Effector memory CD8-positive, alpha-beta T cell (primary cell): Measurements from ENCODE around the gene KCNAB1.
"Not testable (repeated sequence)": the region's sequence is repeated elsewhere in the genome, so short reads cannot be mapped to it uniquely, and the experiment has no call there.

ENCODE experiments used
- ATAC-seq: fragments of 150-1000 bp; cut with Tn5 transposase; replicated peaks from 2 replicates; pipeline ENCODE4 v1.10.0; 2021; ENCODE audit warnings: mild to moderate bottlenecking, moderate library complexity
- DNase-seq, 3 experiments: peaks; one replicate each; pipeline ENCODE4 v3.0.0; 2021
- H3K27ac Mint-ChIP-seq, 2 donors: one replicate each; pipeline ENCODE4 v1.8.0; 2022; ENCODE audit warnings: mild to moderate bottlenecking in 2 of 2, mixed read lengths in 2 of 2, moderate library complexity in 2 of 2
- H3K27me3 Mint-ChIP-seq, 2 donors: one replicate each; pipeline ENCODE4 v1.8.0; 2022; ENCODE audit warnings: mixed read lengths in 2 of 2
- H3K36me3 Mint-ChIP-seq: one replicate; pipeline ENCODE4 v1.8.0; 2022; ENCODE audit warnings: mild to moderate bottlenecking, moderate library complexity, mixed read lengths; ENCODE audit not compliant: insufficient read depth
- H3K4me1 Mint-ChIP-seq, 2 donors: one replicate each; pipeline ENCODE4 v1.8.0; 2022; ENCODE audit warnings: low read depth in 2 of 2, mixed read lengths in 2 of 2
- H3K4me3 Mint-ChIP-seq, 2 donors: one replicate each; pipeline ENCODE4 v1.8.0; 2022; ENCODE audit warnings: mild to moderate bottlenecking in 2 of 2, mixed read lengths in 2 of 2, moderate library complexity in 2 of 2
- H3K9me3 Mint-ChIP-seq, 2 donors: one replicate each; pipeline ENCODE4 v1.8.0; 2022; ENCODE audit warnings: mixed read lengths in 2 of 2
- total RNA-seq, 9 experiments: gene quantifications; one replicate each; lab custom pipeline; 2026; lab: John Stamatoyannopoulos, UW

KCNAB1 gene
- total RNA-seq = 0 to 1.3 (median 0) reads per million in 9 experiments

DNA sequence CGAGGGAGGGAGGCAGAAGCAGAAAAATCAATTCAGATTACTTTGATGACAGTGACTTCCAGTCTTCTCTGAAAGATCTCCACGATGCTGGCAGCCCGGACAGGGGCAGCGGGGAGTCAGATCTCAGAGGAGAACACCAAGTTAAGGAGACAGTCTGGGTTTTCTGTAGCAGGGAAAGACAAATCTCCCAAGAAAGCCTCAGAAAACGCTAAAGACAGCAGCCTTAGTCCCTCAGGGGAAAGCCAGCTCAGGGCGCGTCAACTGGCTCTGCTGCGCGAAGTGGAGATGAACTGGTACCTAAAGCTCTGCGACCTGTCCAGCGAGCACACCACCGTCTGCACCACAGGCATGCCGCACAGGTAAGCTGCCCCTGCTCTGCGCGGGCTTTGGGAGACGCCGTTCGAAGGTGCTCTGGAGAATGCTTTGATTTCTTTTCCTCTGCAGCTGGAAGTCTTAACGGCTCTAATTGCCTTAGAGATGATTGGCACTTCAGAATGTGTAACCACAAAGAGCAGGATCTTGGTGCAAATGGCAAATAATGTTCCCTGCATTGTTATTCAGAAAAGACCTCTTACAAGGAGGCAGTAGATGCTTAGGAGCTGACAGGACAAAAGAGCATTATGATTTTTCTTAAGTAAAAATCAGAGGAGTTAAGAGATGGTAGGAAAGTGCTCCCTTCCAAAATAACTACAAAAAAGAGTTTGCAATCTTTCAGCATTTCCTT is at the start of gene KCNAB1:
Gene KCNAB1, plus strand, starts transcription at position 51 of the 724 bp plus-strand sequence.
- H3K36me3 Mint-ChIP-seq = no peaks in the 10 kb centered on the region
- DNase-seq = no peak
- no peak within 1 kb of the TSS for H3K4me3 Mint-ChIP-seq

DNA sequence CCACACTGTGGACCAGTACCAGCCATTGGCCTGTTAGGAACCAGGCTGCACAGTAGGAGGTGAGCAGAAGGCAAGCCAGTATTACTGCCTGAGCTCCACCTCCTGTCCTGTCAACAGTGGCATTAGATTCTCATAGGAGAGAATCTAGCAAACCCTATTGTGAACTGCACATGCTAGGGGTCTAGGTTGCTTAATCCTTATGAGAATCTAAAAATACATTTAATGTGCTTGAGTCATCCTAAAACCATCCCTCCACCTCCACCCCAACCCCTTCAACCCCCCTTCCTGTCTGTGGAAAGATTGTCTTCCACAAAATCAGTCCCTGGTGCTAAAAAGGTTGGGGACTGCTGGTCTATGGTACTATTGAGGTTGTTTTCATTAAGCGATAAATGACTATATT is 49.3 kb upstream of the KCNAB1 start:
- no peak overlapping the region for H3K27ac Mint-ChIP-seq
- H3K4me1 Mint-ChIP-seq = peaks cover 0 to 1% of the 10 kb centered on the region in 2 donors
- DNase-seq (no peak), ATAC-seq (no peak)
- H3K27me3 Mint-ChIP-seq = peaks cover 35 to 62% of the 10 kb centered on the region in 2 donors
- H3K4me3 Mint-ChIP-seq = no peak overlapping the region
- H3K36me3 Mint-ChIP-seq = no peaks in the 10 kb centered on the region
- no peaks in the 10 kb centered on the region for H3K9me3 Mint-ChIP-seq

More for the DNA sequence above, at the start of gene KCNAB1:
- no peak for ATAC-seq
- H3K27me3 Mint-ChIP-seq = peaks cover 13 to 15% of the 10 kb centered on the region in 2 donors
- H3K4me1 Mint-ChIP-seq = peaks cover 0 to 3% of the 10 kb centered on the region in 2 donors
- H3K27ac Mint-ChIP-seq = no peak within 1 kb of the TSS
- H3K9me3 Mint-ChIP-seq = no peaks in the 10 kb centered on the region

DNA sequence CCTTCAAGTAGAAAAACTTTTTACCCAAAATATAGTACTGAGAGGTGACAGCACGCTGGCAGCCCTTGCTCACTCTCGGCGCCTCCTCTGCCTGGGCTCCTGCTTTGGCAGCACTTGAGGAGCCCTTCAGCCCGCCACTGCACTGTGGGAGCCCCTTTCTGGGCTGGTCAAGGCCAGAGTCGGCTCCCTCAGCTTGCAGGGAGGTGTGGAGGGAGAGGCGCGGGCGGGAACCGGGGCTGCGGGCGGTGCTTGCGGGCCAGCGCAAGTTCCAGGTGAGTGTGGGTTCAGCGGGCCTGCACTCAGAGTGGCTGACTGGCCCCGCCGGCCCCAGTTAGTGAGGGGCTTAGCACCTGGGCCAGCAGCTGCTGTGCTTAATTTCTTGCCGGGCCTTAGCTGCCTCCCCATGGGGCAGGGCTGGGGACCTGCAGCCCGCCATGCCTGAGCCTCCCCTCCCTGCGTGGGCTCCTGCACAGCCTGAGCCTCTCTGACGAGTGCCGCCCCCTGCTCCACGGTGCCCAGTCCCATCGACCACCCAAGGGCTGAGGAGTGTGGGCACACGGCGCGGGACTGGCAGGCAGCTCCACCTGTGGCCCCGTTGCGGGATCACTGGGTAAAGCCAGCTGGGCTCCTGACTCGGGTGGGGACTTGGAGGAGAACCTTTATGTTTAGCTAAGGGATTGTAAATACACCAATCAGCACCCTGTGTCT is 47.3 kb upstream of the KCNAB1 start:
- not testable (repeated sequence) for H3K9me3 Mint-ChIP-seq, ATAC-seq, H3K36me3 Mint-ChIP-seq, H3K4me1 Mint-ChIP-seq, H3K4me3 Mint-ChIP-seq, DNase-seq, H3K27ac Mint-ChIP-seq
- peaks cover 29 to 66% of the 10 kb centered on the region in 2 donors for H3K27me3 Mint-ChIP-seq

- H3K27ac Mint-ChIP-seq = no peak overlapping the region
- DNase-seq = no peak
- H3K4me3 Mint-ChIP-seq = no peak overlapping the region
- H3K9me3 Mint-ChIP-seq = no peaks in the 10 kb centered on the region
- ATAC-seq = no peak
- H3K4me1 Mint-ChIP-seq = no peaks in the 10 kb centered on the region
- peaks cover 24 to 27% of the 10 kb centered on the region in 2 donors for H3K27me3 Mint-ChIP-seq
- no peaks in the 10 kb centered on the region for H3K36me3 Mint-ChIP-seq
These were observed 30.3 kb upstream of the KCNAB1 start for GRCh38 chr3:156090126-156090525.

GRCh38 chr3:156093964-156094363 is 26.4 kb upstream of the KCNAB1 start:
- no peak for DNase-seq
- no peak overlapping the region for H3K4me3 Mint-ChIP-seq
- no peaks in the 10 kb centered on the region for H3K36me3 Mint-ChIP-seq
- no peak overlapping the region for H3K27ac Mint-ChIP-seq
- H3K4me1 Mint-ChIP-seq = no peaks in the 10 kb centered on the region
- no peak for ATAC-seq
- H3K9me3 Mint-ChIP-seq = no peaks in the 10 kb centered on the region
- H3K27me3 Mint-ChIP-seq = peaks cover 40 to 48% of the 10 kb centered on the region in 2 donors

- DNase-seq (no peak), ATAC-seq (no peak)
- peaks cover 41 to 51% of the 10 kb centered on the region in 2 donors for H3K27me3 Mint-ChIP-seq
- H3K4me3 Mint-ChIP-seq = no peak overlapping the region
- H3K27ac Mint-ChIP-seq = no peak overlapping the region
- H3K4me1 Mint-ChIP-seq = no peaks in the 10 kb centered on the region
- no peaks in the 10 kb centered on the region for H3K36me3 Mint-ChIP-seq
- H3K9me3 Mint-ChIP-seq = no peaks in the 10 kb centered on the region
These were observed 26.0 kb upstream of the KCNAB1 start for GRCh38 chr3:156094391-156094790.

DNA sequence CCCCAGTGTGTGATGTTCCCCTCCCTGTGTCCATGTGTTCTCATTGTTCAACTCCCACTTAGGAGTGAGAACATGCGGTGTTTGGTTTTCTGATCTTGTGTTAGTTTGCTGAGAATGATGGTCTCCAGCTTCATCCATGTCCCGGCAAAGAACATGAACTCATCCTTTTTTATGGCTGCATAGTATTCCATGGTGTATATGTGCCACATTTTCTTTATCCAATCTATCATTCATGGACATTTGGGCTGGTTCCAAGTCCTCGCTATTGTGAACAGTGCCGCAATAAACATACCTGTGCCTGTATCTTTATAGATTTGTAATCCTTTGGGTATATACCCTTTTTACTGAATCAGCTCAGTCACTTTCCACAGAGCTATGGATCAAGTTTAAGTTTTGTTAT is 24.7 kb upstream of the KCNAB1 start:
- not testable (repeated sequence) for H3K36me3 Mint-ChIP-seq, H3K4me1 Mint-ChIP-seq, H3K9me3 Mint-ChIP-seq, H3K27ac Mint-ChIP-seq, DNase-seq, H3K4me3 Mint-ChIP-seq, ATAC-seq
- peaks cover 36 to 52% of the 10 kb centered on the region in 2 donors for H3K27me3 Mint-ChIP-seq

DNA sequence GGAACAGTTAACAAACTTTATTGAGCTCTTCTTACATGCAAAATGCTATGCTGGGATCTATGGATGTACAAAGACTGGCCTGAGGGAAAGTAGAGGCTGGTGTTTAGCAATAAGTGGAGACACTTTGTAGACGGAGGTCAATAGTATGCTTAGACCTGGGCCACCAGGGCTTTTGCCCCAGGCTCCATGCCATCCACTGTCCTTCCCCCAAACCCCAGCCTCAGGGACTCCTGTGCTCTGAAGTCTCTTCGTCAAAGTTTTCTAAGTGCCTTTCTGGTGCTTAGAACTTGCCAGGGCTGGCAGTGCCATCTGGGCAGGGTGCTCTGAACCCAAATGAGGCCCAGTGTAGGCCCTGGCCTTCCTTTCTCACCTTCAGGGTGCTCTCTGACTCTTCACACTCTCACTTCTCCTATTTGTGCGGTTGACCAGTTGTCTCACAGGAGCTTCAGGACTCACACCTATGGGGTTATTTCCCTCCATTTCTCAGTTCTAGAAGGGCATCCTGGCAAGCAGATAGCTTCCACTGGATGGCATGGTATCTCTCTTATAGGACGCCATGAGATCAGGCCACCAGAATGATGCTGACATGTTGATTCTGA is 21.8 kb upstream of the KCNAB1 start:
- Mint-ChIP-seq H3K36me3 (no peaks in the 10 kb centered on the region), H3K27me3 (peaks cover 28 to 54% of the 10 kb centered on the region in 2 donors), H3K9me3 (no peaks in the 10 kb centered on the region), H3K4me3 (no peak overlapping the region), H3K4me1 (no peaks in the 10 kb centered on the region), H3K27ac (no peak overlapping the region)
- no peak for ATAC-seq
- no peak for DNase-seq

GRCh38 chr3:156099348-156099747 is 21.0 kb upstream of the KCNAB1 start:
- ATAC-seq = not testable (repeated sequence)

GRCh38 chr3:156099984-156100383 is 20.4 kb upstream of the KCNAB1 start:
- H3K27me3 Mint-ChIP-seq = peaks cover 21 to 59% of the 10 kb centered on the region in 2 donors
- not testable (repeated sequence) for H3K36me3 Mint-ChIP-seq, H3K4me3 Mint-ChIP-seq, ATAC-seq, H3K4me1 Mint-ChIP-seq, H3K9me3 Mint-ChIP-seq, DNase-seq, H3K27ac Mint-ChIP-seq

More at GRCh38 chr3:156099348-156099747, 21.0 kb upstream of the KCNAB1 start:
- not testable (repeated sequence) for DNase-seq, H3K36me3 Mint-ChIP-seq, H3K27ac Mint-ChIP-seq, H3K4me3 Mint-ChIP-seq, H3K4me1 Mint-ChIP-seq, H3K9me3 Mint-ChIP-seq
- H3K27me3 Mint-ChIP-seq = peaks cover 23 to 56% of the 10 kb centered on the region in 2 donors

DNA sequence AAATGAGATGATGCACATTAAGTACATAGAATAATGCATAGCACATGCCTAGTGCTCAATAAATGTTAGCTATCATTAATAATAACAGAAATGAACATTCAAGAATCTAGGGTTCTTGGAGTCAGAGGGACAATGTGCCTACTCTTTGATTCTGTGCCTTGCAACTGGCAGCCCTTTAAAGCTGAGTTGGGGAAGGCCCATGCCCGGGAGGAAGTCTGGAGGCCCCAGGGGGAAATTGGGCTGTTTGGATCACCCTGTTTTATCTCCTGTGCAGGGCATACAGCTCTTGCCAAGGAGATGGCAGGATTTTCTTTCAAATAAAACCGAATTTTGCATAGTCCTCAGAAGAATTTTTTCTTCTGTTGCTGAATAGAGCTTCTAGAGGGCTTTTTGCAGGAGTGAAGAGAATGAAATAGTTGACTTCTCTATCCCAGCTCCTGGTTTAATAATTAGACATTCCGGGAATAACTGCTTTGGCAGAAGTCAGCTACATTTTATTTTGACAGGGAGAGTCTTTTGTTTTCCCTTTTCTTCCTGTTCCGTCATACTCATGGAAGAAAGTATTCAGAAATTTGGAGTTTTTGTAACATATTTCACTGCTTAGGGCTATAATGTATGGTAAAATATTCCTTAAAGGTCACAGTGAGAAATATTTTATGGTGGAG is 18.0 kb upstream of the KCNAB1 start:
- H3K27ac Mint-ChIP-seq = no peak overlapping the region
- H3K9me3 Mint-ChIP-seq = no peaks in the 10 kb centered on the region
- H3K36me3 Mint-ChIP-seq = no peaks in the 10 kb centered on the region
- peaks cover 0 to 2% of the 10 kb centered on the region in 2 donors for H3K4me1 Mint-ChIP-seq
- H3K27me3 Mint-ChIP-seq = peaks cover 12 to 58% of the 10 kb centered on the region in 2 donors
- no peak for ATAC-seq
- H3K4me3 Mint-ChIP-seq = no peak overlapping the region
- DNase-seq = no peak

DNA sequence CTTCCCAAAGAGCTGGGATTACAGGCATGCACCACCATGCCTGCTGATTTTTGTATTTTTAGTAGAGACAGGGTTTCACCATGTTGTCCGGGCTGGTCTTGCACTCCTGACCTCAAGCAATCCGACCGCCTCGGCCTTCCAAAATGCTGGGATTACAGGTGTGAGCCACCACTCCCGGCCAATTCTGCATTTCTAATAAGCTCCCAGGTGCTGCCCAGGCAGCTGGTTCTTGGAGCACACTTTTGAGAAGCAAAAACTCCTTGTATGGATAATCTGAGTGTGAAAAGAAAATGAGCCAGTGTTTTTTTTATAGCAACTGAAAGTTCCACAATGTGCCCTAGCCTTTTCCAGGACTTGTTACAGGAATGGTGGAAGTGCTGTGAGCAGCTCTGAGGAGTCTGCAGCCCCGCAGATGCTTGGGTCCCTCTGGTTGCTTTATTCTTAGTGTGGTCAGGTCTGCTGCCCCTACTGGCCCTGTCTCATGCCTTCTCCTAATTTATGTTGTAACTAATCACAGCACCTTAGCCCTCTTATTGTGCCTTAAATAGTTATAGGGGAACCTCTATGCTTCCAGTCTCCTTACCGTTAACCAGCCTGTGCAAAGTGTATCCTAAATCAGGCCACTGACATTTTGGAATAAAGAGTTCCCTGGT is 13.5 kb upstream of the KCNAB1 start:
- H3K27ac Mint-ChIP-seq = no peak overlapping the region
- ATAC-seq (no peak), DNase-seq (no peak)
- H3K27me3 Mint-ChIP-seq = peaks cover 31 to 55% of the 10 kb centered on the region in 2 donors
- no peak overlapping the region for H3K4me3 Mint-ChIP-seq
- no peaks in the 10 kb centered on the region for H3K9me3 Mint-ChIP-seq
- H3K36me3 Mint-ChIP-seq = no peaks in the 10 kb centered on the region
- peaks cover 0 to 2% of the 10 kb centered on the region in 2 donors for H3K4me1 Mint-ChIP-seq

DNA sequence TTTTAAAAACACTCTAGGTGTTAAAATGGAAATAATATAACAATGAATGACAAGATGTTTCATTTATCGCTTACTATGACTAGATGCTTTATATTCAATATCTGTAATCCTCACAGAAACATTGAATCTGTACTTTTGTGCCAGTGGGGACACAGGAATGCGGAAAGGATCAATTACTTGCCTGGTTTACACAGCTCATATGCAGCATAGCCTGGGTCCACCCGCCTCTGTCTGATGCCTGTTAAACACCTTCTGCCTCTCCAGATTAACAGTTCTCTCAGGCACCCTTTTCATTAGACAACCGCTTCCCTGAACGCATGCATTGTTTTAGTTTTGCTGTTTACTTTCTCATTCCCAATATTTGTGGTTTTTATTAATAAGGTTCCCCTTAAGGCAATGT is 12.9 kb upstream of the KCNAB1 start:
- no peak for DNase-seq
- H3K4me1 Mint-ChIP-seq = peaks cover 0 to 2% of the 10 kb centered on the region in 2 donors
- no peak overlapping the region for H3K4me3 Mint-ChIP-seq
- ATAC-seq = no peak
- H3K27me3 Mint-ChIP-seq = peaks cover 36 to 62% of the 10 kb centered on the region in 2 donors
- no peak overlapping the region for H3K27ac Mint-ChIP-seq
- no peaks in the 10 kb centered on the region for H3K36me3 Mint-ChIP-seq
- no peaks in the 10 kb centered on the region for H3K9me3 Mint-ChIP-seq
